HFF-Myc (cell line): Measurements from ENCODE around the gene ZSCAN10.
"Not testable (repeated sequence)": the region's sequence is repeated elsewhere in the genome, so short reads cannot be mapped to it uniquely, and the experiment has no call there.

Experiments used
- DNase-seq: peaks from one replicate; pipeline ENCODE4 v3.0.0-alpha.2; 2011; ENCODE audit warnings: low read depth; ENCODE audit errors: extremely low read depth
- H3K4me3 ChIP-seq: replicated peaks from 2 replicates; pipeline ENCODE4 v1.5.1; 2011; ENCODE audit warnings: low read depth, mild to moderate bottlenecking, control low read depth, low read length
- TF ChIP-seq, protein P1 (sequence below): IDR thresholded peaks from 2 replicates; pipeline ENCODE4 v1.5.1; 2012; ENCODE audit warnings: mild to moderate bottlenecking, low read depth, low read length, control low read depth; ENCODE audit errors: missing control alignments

Gene ZSCAN10

DNA sequence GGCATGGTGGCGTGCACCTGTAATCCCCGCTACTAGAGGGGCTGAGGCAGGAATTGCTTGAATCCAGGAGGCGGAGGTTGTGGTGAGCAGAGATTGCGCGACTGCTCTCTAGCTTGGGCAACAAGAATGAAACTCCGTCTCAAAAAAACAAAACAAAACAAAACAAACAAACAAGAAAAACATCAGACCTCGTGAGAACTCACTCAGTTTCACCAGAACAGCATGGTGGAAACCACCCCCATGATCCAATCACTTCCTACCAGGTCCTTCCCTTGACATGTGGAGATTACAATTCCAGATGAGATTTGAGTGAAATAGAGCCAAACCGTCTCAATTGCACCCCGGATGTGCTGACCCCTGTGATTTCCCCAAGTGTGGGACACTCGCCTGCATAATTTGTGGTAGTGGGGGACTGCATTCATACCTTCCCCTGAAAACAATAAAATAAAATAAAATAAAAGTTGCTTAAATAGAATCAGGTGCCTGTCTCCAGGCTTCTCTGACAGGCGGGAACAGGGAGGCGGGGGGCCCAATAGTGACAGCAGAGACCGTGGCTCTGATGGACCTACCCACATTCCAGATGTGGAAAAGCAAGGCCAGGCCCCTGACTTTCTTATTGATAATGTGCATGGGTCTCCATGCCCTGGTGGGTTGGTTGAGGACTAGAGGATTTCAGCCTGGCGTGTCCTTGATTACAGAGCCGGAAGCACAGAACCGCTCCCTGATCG, 13.1 kb downstream of the ZSCAN10 start:
- DNase-seq, result no peak
- H3K4me3 ChIP-seq, result no peak overlapping the region
- TF ChIP-seq, protein P1, sequence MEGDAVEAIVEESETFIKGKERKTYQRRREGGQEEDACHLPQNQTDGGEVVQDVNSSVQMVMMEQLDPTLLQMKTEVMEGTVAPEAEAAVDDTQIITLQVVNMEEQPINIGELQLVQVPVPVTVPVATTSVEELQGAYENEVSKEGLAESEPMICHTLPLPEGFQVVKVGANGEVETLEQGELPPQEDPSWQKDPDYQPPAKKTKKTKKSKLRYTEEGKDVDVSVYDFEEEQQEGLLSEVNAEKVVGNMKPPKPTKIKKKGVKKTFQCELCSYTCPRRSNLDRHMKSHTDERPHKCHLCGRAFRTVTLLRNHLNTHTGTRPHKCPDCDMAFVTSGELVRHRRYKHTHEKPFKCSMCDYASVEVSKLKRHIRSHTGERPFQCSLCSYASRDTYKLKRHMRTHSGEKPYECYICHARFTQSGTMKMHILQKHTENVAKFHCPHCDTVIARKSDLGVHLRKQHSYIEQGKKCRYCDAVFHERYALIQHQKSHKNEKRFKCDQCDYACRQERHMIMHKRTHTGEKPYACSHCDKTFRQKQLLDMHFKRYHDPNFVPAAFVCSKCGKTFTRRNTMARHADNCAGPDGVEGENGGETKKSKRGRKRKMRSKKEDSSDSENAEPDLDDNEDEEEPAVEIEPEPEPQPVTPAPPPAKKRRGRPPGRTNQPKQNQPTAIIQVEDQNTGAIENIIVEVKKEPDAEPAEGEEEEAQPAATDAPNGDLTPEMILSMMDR, result no peak

DNA sequence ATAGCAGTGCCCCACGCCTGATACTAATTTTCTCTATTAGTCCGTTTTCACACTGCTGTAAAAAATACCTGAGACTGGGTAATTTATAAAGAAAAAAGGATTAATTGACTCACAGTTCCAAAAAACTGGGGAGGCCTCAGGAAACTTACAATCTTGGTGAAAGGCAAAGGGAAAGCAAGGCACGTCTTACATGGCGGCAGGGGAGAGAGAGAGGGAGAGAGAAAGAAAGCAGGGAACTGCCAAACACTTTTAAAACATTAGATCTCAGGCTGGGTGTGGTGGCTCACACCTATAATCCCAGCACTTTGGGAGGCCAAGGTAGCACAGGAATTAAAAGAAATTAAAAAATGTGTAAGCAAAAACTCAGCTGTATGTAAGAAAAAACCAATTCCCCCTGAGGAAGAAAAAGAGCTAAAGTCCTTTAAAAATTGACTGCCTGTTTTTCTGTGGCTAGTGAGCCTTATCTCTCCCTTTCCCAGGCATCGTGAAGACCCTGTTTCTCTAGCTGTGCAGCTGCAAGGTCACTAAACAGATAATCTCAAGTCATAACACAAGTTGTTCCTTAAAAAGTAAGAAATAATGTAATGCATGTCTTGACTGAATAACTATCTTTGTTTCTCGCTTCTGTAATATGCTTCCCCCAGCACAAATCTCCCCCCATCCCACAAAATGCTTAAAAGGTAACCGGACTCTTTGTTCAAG, 14.0 kb downstream of the ZSCAN10 start:
- no peak for DNase-seq
- no peak overlapping the region for H3K4me3 ChIP-seq
- TF ChIP-seq, protein P1, result no peak

DNA sequence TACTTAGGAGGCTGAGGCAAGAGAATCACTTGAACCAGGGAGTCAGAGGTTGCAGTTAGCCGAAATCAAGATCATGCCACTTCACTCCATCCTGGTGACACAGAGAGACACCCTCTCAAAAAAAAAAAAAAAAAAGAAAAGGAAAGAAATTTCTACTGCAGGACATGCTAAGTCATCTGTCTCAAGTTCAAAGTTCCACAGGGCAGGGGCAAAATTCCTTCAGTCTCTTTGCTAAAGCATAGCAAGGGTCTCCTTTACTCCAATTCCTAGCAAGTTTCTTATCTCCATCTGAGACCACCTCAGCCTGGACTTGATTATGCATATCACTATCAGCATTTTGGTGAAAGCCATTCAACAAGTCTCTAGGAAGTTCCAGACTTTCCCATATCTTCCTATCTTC, 14.6 kb downstream of the ZSCAN10 start:
- TF ChIP-seq, protein P1, result no peak
- no peak overlapping the region for H3K4me3 ChIP-seq
- no peak for DNase-seq

DNA sequence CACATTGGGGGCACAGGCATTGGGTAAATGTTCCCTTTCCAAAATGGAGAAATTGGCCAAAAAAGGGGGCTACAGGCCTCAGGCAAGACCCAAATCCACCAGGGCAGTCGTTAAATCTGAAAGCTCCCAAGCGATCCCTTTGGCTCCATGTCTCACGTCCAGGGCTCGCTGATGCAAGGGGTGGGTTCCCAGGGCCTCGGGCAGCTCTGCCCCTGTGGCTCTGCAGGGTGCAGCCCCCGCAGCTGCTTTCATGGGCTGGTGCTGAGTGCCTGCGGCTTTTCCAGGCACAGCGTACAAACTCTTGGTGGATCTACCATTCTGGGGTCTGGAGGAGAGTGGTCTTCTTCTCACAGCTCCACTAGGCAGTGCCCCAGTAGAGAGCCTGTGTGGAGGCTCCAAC, 15.7 kb downstream of the ZSCAN10 start:
- not testable (repeated sequence) for H3K4me3 ChIP-seq, DNase-seq

DNA sequence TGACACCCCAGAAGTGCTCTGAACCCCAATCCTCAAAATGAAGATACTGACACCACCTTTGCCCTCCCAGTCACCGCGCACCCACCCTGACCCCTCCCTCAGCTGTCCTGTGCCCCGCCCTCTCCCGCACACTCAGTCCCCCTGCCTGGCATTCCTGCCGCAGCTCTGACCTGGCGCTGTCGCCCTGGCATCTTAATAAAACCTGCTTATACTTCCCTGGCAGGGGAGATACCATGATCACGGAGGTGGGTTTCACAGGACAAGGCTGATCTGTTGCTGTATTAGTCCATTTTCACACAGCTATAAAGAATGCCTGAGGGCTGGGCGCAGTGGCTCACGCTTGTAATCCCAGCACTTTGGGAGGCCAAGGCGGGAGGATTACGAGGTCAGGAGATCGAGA, 17.1 kb downstream of the ZSCAN10 start:
- DNase-seq, H3K4me3 ChIP-seq: not testable (repeated sequence)

DNA sequence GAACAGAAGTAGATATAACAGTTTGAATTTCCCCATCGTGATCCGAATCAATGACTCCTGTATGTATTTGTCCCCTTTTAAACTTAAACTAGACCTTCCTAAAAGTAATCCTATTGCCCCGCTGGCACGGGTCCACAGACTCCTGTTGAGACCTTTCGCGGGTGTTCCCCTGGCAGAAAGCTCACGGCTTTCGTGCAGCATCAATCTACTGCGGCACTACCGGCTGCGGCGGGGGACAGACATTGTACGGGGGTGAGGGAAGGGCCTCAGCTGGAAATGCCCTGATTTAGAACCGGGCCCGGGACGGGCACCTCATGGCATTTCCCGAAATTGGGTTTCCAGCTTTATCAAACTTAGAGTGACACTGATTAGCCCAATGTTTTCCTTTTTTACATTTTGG, 19.1 kb downstream of the ZSCAN10 start:
- TF ChIP-seq, protein P1, result no peak
- no peak overlapping the region for H3K4me3 ChIP-seq
- DNase-seq, result no peak

DNA sequence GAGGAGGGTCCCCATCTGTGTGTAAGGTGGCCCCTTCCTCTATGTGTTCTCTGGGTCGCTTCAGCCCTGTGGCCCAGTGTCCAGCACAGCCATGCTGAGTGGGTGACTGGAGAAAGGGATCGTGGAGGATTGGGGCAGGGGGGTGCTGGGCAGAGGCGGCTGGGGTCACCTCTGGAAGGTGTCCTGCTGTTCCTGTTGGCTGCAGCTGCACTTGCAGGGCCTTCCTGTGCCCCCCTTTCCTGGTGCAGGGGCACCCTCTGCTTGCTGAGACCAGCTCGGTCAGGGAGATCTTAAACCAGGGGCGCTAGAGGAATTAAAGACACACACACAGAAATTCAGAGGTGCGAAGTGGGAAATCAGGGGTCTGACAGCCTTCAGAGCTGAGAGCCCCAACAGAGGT, 22.5 kb downstream of the ZSCAN10 start:
- no peak for DNase-seq
- TF ChIP-seq, protein P1, result no peak
- H3K4me3 ChIP-seq, result no peak overlapping the region

DNA sequence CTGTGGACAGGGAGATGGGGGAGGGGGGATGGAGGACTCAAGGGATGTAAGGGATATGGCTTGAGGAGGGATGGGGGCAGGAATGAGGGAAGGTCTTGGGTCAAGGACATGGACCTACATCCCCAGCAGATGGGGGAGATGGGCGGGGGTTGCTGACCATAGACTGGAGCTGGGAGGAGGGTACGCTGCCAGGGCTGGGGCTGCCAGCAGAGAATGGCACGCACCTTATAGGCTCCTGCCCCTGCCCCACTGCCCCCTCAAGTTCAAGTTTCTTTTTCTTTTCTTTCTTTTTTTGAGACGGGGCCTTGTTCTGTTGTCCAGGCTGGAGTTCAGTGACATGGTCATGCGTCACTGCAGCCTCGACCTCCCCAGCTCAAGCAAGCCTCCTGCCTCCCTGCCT, 23.1 kb downstream of the ZSCAN10 start:
- not testable (repeated sequence) for H3K4me3 ChIP-seq, DNase-seq
